ENCODE measurements around the gene MDM2. TPM values are rescaled to one million over a fixed set of nuclear protein-coding genes. Genes with fewer than 3 reads are reported as not detected.

The MDM2 gene
- polyA plus RNA-seq, 3 donors = 16.2 to 39.9 (median 27.6) TPM

DNA sequence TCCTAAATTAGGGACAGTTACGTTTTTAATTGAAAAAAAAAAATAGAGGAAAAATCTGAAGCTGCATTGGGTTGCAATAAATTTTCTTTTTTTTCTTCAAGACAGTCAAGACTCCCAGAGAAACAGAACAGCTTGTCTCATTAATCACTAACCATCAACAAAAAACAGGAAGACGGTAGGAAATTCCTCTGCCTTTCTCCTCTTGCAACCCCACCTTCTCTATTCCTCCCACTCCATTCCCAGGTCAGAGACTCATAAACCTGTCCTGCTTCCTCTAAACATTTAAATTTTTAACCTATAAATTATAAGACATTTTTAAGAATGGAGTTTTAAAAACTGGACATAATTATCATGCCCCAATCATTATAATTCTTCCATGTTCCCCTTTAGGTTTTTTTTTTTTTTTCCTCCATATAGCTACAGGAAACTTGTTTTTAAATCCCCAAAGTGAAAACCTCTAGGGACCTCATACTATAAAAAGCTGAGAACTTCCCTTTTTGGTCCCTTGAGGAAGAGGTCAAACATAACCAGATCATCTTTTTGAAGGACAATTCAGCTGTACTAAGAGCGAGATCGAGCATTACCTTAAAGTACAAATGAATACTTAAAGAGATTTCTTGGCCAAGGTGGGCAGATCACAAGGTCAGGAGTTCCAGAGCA is 89.0 kb downstream of the MDM2 start:
- Histone ChIP-seq H3K27me3 (ENCODE audit: control insufficient read depth in 2 of 2, insufficient read depth in 2 of 2, low read length in 2 of 2) (no peaks in the 10 kb centered on the region), H3K4me2 (replicated peaks; ENCODE audit: extremely low read depth, low read length, poor library complexity, severe bottlenecking) (no peak overlapping the region), H3K27ac (ENCODE audit: low read depth in 1 of 2, low read length in 2 of 2) (no peak overlapping the region), H3K79me2 (ENCODE audit: insufficient read depth, low read length) (peaks cover 5% of the 10 kb centered on the region), H3K9me3 (replicated peaks in 1 of 2; ENCODE audit: control insufficient read depth in 1 of 2, insufficient read depth in 1 of 2, low read length in 2 of 2) (no peaks in the 10 kb centered on the region), H3K36me3 (replicated peaks in 1 of 2; ENCODE audit: control insufficient read depth in 1 of 2, insufficient read depth in 2 of 2, low read length in 2 of 2) (no peaks in the 10 kb centered on the region), H3K4me1 (ENCODE audit: control insufficient read depth in 1 of 2, insufficient read depth in 2 of 2, low read length in 2 of 2) (peaks cover 8 to 15% of the 10 kb centered on the region in 2 donors), H3K9ac (ENCODE audit: insufficient read depth, low read length, poor library complexity, severe bottlenecking) (no peak overlapping the region), H4K20me1 (ENCODE audit: insufficient read depth, low read length) (no peaks in the 10 kb centered on the region), H3K4me3 (replicated peaks in 1 of 3; ENCODE audit: low read depth in 2 of 3, low read length in 3 of 3) (no peak overlapping the region), H2AFZ (ENCODE audit: insufficient read depth, low read depth, low read length, poor library complexity, severe bottlenecking) (no peak overlapping the region)
- peaks cover 14 to 18% of the 10 kb centered on the region in 2 donors for H3K36me3 Mint-ChIP-seq
- no peak overlapping the region for H3K4me3 Mint-ChIP-seq
- peaks cover 0 to 2% (median 0%) of the 10 kb centered on the region in 7 donors for H3K9me3 Mint-ChIP-seq
- TF ChIP-seq, protein P1, sequence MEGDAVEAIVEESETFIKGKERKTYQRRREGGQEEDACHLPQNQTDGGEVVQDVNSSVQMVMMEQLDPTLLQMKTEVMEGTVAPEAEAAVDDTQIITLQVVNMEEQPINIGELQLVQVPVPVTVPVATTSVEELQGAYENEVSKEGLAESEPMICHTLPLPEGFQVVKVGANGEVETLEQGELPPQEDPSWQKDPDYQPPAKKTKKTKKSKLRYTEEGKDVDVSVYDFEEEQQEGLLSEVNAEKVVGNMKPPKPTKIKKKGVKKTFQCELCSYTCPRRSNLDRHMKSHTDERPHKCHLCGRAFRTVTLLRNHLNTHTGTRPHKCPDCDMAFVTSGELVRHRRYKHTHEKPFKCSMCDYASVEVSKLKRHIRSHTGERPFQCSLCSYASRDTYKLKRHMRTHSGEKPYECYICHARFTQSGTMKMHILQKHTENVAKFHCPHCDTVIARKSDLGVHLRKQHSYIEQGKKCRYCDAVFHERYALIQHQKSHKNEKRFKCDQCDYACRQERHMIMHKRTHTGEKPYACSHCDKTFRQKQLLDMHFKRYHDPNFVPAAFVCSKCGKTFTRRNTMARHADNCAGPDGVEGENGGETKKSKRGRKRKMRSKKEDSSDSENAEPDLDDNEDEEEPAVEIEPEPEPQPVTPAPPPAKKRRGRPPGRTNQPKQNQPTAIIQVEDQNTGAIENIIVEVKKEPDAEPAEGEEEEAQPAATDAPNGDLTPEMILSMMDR (IDR thresholded peaks at IDR 0.05) = no peak
- peaks cover 0 to 3% (median 0%) of the 10 kb centered on the region in 3 donors for H3K27me3 Mint-ChIP-seq (ENCODE audit: low read depth in 3 of 3)
- 33% methylated on average over 1 of the region's 4 CpGs for WGBS (ENCODE audit: insufficient coverage)
- intact Hi-C loops (cut with micrococcal nuclease) = no loop called here
- peak in 2 of 3 donors; percentile 14 to 26 for DNase-seq
- H3K4me1 Mint-ChIP-seq = peaks cover 16% of the 10 kb centered on the region
- H3K27ac Mint-ChIP-seq = peak overlapping the region in 1 of 7 donors; percentile 5

DNA sequence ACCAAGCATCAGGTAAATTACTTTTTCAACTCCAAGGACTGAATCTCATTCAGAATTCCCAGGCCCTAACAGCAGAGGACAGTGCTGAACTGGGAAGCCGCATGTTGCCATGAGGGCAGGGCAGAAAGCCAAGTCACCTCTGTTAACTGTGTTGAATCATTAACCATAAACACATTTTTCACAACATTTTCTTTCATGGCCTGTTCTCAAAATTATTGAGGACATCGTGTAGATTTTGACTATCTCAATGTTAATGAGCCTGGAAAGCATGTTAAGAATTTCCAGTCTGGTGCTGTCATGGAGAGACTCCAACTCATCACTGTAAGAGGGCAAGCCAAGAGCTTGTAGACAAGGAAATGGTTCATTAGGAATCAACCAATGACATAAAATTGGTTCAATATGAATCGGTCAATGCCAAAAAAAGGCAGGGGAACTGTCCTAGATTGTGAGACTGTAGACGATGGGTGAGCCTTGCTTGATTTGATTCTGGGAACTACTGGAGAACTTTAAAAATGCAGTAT is 91.3 kb downstream of the MDM2 start:
- Histone ChIP-seq H3K9me3 (replicated peaks in 1 of 2; ENCODE audit: control insufficient read depth in 1 of 2, insufficient read depth in 1 of 2, low read length in 2 of 2) (no peaks in the 10 kb centered on the region), H3K27me3 (ENCODE audit: control insufficient read depth in 2 of 2, insufficient read depth in 2 of 2, low read length in 2 of 2) (no peaks in the 10 kb centered on the region), H3K4me1 (ENCODE audit: control insufficient read depth in 1 of 2, insufficient read depth in 2 of 2, low read length in 2 of 2) (peaks cover 8 to 17% of the 10 kb centered on the region in 2 donors), H4K20me1 (ENCODE audit: insufficient read depth, low read length) (no peaks in the 10 kb centered on the region), H3K27ac (ENCODE audit: low read depth in 1 of 2, low read length in 2 of 2) (no peak overlapping the region), H3K9ac (ENCODE audit: insufficient read depth, low read length, poor library complexity, severe bottlenecking) (no peak overlapping the region), H3K4me2 (replicated peaks; ENCODE audit: extremely low read depth, low read length, poor library complexity, severe bottlenecking) (no peak overlapping the region), H2AFZ (ENCODE audit: insufficient read depth, low read depth, low read length, poor library complexity, severe bottlenecking) (no peak overlapping the region), H3K36me3 (replicated peaks in 1 of 2; ENCODE audit: control insufficient read depth in 1 of 2, insufficient read depth in 2 of 2, low read length in 2 of 2) (no peaks in the 10 kb centered on the region), H3K79me2 (ENCODE audit: insufficient read depth, low read length) (peaks cover 5% of the 10 kb centered on the region), H3K4me3 (replicated peaks in 1 of 3; ENCODE audit: low read depth in 2 of 3, low read length in 3 of 3) (no peak overlapping the region)
- DNase-seq = no peak
- Mint-ChIP-seq H3K9me3 (peaks cover 0 to 2% (median 0%) of the 10 kb centered on the region in 7 donors), H3K4me1 (peaks cover 17% of the 10 kb centered on the region), H3K4me3 (no peak overlapping the region), H3K27me3 (ENCODE audit: low read depth in 3 of 3) (peaks cover under 1 to 1% (median 1%) of the 10 kb centered on the region in 3 donors), H3K36me3 (peaks cover 10 to 15% of the 10 kb centered on the region in 2 donors), H3K27ac (peak overlapping the region in 2 of 7 donors; percentile 1 to 8)
- intact Hi-C loops (cut with micrococcal nuclease) = no loop called here
- 95% methylated on average over 4 of the region's 4 CpGs for WGBS (ENCODE audit: insufficient coverage)
- TF ChIP-seq, protein P1 (IDR thresholded peaks at IDR 0.05) = no peak
